Measurements from ENCODE around the gene ANKRD34C.

DNA sequence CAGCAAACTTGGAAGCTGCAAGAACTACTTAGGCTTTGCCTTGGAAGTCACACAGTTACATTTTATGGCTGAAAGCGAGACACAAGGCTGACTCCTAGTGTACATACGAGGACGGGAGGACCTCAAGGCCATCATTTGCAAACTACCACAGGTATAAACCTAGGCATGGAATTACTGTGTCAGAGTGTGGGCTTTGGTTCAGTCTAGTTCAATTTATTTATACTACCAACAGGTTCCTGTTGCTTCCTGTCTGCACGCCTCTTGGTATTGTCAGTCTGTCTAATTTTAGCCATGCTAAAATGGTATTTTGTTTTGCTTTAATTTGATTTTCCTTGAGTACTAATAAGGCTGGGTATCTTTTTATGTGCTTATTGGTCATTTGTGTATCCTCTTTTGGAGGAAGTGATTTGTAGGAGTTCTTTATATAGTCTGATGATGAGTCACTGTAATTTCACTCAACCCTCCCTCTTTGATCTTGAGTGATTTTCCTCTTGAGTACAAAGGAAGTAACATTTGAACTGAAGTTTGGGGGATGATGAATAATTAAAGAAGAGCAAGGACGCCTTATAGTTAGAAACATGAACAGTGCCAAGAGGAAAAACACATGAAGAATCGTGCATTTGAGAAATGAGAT, 8.2 kb downstream of the ANKRD34C start:
- TF ChIP-seq EZH2 (IDR thresholded peaks at IDR 0.05; ENCODE audit: low read length, unreplicated experiment), result no peak
- no peak for TF ChIP-seq EZH2phosphoT487 (IDR thresholded peaks at IDR 0.05; ENCODE audit: borderline replicate concordance, low read length)

All from PC-3 (cell line).